Measurements from ENCODE around the gene UBXN6.

Gene UBXN6

DNA sequence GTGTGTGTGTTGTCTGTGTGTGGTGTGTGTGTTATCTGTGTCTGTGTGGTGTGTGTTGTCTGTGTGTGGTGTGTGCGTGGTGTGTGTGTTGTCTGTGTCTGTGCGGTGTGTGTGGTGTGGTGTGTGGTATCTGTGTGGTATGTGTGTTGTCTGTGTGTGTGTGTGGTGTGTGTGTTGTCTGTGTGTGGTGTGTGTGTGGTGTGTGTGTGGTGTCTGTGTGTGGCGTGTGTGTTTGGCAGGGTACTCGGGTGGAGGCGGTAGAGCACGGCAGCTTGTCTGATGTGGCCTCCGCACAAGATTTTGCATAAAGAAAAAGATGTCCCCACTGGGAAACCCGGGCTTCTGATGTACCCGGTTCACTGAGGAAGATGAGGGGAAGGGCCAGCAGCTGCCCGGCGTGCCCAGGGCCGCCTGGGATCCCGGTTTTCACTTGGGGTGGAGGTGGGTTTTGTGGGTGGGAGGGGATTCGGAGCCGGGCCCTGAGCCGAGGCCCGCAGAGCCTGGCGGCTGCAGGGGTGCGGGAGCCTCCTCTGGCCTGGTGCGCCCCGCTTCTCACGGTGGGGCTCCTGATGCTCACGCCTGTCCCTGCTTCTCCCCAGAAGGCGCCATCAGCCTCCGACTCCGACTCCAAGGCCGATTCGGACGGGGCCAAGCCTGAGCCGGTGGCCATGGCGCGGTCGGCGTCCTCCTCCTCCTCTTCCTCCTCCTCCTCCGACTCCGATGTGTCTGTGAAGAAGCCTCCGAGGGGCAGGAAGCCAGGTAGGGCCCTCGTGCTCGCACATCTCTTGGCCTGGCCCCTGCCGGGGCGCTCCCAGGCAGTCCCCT is 35.7 kb upstream of the UBXN6 start:
- no peak for DNase-seq (ENCODE audit: low read depth in 3 of 3)

DNA sequence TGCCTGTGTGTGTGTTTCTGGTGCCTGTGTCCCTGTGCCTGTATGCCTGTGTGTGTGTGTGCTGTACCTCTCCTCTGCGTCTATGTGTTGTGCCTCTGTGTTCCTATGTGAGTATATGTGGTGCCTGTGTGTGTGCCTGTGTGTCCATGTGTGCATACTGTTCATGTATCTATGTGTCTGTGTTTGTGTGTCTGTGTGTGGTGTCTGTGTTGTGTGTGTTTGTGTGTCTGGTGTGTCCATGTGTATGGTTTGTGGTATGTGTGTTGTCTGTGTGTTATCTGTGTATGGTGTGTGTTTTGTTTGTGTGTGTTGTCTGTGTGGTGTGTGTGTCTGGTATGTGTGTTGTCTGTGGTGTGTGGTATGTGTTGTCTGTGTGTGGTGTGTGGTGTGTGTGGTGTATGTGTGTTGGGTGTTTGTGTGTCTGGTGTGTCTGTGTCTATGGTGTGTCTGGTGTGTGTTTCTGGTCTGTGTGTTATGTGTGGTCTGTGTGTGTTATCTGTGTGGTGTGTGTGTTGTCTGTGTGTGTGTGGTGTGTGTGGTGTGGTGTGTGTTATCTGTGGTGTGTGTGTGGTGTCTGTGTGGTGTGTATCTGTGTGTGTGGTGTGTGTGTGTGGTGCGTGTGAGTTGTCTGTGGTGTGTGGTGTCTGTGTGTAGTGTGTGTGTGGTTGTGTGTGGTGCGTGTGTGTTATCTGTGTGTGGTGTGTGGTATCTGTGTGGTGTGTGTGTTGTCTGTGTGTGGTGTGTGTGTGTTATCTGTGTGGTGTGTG is 34.9 kb upstream of the UBXN6 start:
- no peak for DNase-seq (ENCODE audit: low read depth in 3 of 3)

DNA sequence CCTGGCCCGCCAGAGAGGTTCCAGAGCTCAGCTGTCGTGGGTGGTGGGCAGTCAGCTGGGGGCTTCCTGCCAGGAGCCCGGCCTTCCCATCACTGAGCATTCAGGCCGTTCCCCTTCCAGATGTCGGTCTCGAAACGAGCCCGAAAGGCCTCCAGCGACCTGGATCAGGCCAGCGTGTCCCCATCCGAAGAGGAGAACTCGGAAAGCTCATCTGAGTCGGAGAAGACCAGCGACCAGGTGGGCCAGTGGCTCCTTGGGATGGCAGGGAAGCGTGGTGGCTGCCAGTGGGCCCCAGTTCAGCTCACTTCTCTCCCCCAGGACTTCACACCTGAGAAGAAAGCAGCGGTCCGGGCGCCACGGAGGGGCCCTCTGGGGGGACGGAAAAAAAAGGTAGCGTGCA is 33.9 kb upstream of the UBXN6 start:
- no peak for DNase-seq (ENCODE audit: low read depth in 3 of 3)

DNA sequence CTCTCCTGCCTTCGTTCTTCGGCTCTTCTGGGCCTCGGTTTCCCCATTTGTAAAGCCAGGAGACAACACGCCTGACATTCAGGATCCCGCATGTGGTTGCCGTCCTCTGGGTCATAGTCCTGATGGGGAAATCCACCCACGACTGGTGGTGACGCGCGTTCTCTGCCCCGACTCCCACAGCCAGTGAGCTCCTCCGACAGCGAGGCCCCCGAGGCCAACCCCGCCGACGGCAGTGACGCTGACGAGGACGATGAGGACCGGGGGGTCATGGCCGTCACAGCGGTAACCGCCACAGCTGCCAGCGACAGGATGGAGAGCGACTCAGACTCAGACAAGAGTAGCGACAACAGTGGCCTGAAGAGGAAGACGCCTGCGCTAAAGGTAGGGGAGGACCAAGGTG is 30.9 kb upstream of the UBXN6 start:
- no peak for DNase-seq (ENCODE audit: low read depth in 3 of 3)

DNA sequence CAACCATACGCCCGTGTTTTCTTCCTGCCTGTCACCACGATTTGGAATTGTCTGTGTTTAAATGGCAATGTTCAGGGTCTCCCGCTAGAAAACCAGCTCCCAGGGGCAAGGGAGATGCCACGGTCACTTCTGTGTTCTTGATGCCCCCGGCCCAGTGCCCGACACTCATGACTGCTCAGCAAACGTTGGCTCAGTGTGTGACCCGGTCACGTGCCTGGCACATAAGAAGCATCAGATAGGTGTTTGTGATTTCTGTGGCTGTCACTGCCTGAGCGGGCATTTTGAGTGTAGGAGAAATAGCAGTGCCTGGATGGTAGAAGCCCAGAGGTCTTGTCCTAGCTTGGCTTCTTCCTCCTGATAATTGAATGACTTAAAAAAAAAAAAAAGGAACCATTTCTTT is 30.0 kb upstream of the UBXN6 start:
- no peak for DNase-seq (ENCODE audit: low read depth in 3 of 3)

DNA sequence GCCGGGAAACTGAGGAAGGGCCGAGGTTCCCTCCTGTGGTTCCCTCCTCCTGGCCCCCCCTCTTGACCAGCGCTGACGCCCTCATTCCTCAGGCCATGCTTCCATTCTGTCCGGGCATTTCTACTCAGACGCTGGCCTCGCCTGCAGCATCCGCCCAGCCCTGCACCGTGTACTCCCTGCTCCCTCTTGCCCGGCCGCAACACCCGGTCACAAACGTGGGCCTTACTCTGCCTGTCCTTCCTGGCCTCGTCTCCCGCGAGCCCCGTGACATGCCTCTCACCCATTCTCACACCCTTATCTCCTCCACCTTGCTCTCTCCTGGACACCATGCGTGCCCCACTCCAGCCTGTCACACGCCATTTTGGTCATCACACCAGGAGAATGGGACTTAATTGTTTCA is 25.8 kb upstream of the UBXN6 start:
- no peak for DNase-seq (ENCODE audit: low read depth in 3 of 3)

DNA sequence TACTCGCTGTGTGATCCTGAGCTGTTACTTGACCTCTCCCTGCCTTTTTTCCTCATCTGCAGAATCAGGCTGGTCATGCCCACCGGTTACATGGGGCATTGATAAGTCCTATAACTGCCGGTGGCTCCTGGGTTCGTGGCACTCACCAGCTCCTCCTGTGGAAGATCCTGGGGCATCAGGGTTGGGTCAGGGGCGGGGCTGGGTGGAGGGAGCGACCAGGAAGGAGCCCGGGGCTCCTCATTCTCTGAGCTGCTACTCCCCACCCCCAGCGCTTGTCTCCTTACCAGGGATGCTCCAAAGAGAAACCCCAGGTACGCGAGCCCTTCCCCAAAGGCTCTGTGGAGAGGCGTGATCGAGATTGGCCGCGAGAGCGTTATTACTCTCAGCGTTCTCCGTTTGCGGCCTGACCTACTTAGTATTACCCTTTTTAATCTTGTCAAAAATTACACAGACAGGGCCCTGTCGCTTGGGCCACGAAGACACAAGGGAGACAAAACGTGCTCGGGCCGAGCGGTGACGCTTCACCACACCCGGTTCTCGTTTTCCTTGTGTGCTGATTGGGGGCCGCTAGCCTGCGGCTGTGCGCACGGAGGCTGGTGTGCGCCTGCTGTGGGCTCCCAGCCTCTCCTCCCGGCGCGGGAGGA is 25.2 kb upstream of the UBXN6 start:
- DNase-seq (ENCODE audit: low read depth in 3 of 3), result no peak

DNA sequence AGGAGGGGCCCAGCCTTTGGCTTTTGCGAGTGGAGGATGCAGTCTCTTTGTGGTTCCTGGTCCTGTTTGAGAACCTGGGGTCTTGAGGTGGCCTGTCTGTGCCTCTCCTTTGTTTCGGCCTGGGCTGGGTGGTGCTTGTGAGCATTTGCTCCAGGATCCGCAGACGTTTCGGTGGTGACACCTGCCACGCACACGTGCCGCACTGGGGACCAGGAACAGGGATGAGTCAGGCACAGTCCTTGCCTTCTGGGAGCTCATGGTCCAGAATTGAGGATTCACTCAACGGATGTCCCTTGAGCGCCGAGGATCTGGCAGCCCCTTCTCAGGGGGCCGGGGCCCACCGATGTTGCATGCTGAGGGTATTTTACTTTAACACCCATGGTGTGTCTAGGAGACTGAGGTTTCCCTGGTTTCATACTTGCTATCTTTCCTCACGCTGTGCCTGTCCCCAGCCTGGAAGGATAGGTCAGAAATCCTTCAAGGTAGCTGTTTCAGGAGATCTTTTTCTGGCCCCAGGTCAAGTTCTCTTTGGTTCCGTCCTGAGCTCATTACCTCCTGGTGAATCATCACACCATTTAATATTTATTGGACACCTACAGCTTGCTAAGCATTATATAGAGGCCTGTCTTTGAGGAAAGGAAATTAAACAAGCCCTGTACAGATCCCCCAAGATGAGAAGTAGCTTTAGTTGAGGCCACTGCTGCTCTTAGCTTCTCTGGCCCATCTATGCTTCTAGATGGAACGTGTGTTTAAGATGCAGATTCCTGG is 19.6 kb upstream of the UBXN6 start:
- no peak for DNase-seq (ENCODE audit: low read depth in 3 of 3)

DNA sequence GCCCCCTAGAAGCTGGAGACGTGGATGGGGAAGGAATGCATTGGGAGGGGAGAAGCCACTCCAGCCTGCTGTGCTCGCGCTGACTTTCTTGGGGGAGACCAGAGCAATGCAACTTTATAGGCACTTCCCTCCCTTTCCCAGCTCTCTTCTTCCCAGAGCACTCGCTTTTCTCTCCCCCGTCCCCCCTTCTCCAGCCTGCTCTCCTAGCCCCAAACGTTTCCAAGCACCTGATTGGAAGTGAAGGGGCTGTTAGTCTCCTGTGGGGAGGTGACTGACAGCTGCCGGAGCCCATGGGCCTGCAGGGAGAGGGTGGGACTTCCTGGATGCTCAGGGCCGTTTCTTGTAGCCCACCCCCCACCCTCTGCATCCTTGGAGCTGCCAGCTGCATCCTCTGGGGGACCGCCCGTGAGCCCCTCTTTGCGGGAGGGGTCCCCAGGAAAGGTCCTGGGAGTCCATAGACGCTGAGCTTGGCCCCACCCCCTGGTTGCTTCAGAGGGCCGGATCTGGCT is 17.0 kb upstream of the UBXN6 start:
- DNase-seq (ENCODE audit: low read depth in 3 of 3), result no peak

DNA sequence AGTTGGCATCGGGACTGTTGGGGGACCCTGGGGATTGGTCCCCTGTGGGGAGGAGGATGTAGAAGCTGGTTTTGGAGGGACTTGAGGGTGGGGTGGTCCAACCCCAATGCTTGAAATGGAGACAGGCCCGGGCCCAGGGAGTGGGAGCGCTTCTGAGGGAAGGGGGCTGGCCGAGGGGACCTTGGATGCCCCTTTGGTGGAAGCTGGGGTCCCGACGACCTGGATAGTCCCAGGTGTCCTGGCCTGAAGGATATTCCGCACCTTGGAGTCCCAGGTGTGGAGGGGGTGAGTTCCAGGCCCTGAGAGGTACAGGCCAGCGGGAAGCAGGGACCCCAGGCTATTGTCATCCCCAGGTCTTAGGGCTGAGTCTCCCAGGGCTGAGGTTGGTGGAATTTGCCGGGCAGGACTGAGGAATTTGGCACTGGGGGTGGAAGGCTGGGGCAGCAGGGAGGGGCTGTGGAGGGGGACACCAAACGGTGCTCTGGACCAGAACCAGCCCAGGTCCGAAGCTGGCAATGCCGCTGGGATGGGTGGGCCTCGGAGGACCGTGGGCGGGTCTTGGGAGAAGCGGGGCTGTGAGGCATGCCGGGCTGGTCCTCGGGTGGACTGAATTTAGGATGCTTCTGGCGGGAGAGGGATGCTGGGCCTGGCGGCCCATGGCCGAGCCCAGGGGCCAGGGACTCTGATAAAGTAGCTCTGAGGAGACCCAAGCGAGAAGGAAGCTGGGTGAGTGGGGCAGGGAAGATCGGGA is 16.3 kb upstream of the UBXN6 start:
- no peak for DNase-seq (ENCODE audit: low read depth in 3 of 3)

DNA sequence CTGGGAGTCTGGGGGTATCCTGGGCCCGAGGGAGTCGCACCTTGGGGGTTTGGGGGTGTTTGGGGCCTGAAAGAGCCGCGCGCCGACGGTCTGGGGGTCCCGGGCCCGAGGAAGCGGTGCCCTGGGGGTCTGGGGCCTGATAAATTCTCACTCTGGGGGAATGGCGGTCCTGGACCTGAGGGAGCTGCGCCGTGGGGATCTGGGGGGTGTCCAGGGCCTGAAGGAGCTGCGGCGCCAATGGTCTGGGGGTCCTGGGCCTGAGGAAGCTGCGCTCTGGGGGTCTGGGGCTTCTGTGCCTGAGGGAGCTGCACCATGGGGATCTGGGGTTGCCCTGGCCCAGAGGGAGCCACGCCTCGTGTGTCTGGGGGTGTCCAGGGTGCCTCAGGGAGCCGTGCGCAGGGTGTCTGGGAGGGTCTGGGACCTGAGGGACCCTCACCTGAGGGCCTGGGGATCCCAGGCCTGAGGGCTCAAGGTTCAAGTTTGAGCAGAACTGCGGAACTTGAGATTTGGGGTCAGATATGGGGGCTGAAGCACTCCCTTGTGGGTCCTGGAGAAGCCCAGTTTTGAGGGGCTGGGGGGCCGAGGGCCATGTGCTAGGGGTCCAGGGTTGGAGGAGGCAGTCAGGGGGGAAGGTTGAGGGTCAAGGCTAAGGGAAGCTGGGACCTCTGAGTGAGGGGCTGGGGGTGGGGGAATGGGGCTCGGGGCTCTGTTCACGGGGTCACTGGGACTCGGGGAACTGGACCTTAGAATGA is 15.6 kb upstream of the UBXN6 start:
- DNase-seq (ENCODE audit: low read depth in 3 of 3), result no peak

DNA sequence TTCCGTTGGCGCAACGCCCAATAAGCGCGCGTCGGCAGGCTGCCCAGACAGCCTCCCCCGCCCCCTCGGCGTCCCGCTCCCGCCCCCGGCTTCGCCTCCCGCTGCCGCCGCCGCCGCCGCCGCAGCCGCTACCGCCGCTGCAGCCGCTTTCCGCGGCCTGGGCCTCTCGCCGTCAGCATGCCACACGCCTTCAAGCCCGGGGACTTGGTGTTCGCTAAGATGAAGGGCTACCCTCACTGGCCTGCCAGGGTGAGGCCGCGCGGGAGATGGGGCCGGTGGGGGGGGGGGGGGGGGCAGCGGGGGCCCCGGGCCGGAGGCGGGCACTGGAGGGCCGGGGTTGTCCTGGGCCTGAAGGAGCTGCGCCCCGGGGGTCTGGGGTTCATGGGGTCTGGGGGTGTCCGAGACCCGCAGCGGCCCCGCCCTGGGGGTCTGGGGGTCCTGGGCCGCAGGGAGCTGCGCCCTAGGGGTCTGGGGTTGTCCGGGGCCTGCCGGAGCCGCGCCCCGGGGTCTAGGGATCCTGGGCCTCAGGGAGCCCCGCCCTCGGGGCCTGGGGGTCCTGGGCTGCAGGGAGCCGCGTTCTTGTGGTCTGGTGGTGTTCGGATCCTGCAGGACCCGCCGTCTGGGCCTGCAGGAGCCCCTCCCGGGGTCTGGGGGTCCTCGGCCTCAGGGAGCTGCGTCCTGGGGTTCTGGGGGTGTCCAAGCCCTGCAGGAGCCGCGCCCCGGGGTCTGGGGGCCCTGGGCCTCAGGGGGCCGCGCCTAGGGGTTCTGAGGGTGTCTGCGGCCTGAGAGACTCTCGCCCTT is 14.8 kb upstream of the UBXN6 start, which contains the start of gene HDGFL2:
Gene HDGFL2 (plus strand): TSS at position 124 of the 801 bp plus-strand sequence. CDS start 54 bp downstream, at position 178.
- no peak for DNase-seq (ENCODE audit: low read depth in 3 of 3)

DNA sequence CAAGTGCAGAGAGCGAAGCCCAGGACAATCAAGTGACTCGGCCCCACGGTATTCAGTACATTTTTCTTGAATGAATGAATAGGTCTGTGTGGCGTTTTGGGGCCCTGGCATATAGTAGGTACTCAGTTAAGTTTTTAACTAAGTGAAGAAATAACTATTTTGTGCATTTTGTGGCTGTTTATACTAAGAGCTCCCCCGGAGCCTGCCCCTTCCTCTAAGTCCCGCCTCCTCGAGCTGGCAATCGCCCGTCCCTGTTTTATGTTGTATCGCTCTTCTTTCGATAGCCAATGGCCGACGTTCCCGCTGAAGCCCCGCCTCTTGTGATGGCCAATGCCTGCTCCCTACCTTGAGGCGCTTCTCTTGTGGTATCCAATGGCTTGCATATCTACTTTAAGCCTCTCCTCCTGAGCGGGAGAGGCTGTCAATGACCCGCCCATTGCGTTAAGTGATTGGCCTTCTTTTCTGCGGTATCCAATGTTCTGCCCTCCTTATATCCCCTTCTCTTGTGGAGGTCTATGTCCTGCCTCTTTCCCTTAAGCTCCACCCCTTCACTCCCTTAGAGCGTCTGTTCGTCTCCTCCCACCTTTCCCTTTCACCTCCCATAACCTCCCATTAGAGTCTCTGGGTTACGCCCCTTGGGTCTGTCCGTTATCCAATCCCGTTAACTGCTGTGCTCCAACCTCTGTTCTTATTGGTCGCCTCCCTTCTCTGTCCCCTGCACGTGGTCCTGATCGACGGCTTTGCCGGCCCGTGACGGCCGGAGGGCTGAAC is 14.0 kb upstream of the UBXN6 start:
- peak; percentile 93 to 97 (median 96) for DNase-seq (ENCODE audit: low read depth in 3 of 3)

DNA sequence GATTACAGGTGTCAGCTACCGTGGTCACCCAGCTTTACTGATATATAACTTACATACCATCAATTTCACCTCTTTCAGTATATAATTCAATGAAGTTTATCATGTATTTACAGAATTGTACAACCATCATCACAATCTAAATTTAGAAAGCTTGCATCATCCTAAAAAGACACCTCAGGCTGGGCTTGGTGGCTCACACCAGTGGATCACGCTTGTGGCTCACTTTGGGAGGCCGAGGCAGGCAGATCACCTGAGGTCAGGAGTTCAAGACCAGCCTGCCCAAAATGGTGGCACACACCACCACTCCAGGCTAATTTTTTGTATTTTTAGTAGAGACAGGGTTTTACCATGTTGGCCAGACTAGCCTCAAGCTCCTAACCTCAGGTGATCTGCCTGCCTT is 10.2 kb upstream of the UBXN6 start:
- no peak for DNase-seq (ENCODE audit: low read depth in 3 of 3)

DNA sequence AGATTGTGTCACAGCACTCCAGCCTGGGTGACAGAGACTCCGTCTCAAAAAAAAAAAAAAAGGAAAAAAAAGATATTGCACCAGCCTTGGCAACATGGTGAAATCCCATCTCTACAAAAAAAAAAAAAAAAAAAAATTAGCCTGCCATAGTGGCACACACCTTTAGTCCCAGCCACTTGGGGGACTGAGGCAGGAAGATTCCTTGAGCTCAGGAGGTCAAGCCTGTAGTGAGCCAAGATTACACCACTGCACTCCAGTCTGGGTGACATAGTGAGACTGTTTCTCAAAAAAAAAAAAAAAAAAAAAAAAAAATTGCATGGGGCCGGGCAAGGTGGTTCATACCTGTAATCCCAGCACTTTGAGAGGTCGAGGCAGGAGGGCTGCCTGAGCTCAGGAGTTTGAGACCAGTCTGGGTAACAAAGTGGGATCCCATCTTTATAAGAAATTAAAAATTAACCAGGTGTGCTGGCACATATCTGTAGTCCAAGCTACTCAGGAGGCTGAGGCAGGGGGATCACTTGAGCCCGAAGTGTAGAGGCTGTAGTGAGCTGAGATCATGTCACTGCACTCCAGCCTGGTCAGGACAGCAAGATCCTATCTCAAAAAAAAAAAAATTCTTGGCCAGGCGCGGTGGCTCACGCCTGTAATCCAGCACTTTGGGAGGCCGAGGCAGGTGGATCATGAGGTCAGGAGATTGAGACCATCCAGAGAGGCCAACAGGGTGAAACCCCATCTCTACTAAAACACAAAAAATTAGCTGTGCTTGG is 7.4 kb upstream of the UBXN6 start:
- no peak for DNase-seq (ENCODE audit: low read depth in 3 of 3)

DNA sequence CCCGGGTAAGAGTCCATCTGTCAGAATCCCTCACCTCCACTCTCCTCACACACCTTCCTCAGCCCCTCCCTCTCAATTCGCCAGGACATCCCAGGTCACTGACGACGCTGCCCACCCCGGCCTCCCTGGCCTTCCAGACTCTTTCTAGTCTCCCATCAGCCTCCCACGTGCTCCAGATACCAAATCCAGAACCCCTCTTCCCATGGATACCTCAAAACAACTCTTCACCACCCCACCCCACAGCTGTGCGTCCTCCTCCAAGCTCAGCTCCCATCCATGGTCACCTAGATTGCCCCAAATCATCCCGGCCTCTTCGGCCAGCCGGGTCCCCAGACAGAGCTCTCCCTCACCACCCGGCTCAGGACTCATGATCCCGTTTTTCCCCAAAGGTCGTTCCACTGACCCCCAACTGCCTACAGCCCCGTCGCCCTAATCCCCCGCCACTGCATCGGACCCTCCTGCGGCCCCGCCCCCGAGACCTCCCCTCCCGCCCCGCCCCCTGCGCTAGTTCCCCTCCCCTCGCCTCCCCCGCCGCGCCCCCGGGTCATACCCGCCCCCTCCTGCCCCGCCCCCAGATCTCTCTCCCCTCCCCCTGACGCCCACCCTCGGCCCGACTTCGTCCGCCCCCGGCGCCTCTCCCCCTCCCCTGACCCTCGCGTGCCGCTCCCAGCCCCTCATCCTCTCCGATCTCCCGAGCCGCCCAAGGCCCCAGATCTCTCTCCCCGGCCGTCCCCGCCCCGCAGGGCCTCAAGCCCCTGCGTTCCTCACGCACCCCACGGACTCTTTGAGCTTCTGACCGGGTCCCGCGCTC is 546 bp downstream of the UBXN6 start:
- DNase-seq (ENCODE audit: low read depth in 3 of 3), result peak in 1 of 3 donors; percentile 48

DNA sequence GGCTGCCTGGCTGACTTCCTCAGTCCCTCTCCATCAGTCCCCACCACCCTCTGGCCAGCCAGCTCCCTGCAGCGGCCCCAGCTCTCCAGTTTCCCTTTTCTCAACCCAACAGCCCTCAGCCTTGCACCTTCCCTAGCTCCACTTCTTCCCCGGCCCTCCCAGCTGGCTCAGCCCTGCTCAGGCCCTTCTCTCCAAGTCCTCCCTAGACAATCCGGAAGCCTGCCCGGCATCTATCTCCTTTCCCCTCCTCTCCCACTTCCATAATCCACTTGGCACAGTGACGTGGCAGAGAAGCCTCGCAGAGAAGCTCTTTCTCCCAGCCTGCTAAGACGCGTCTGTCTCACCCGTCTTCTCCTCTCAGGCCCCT is 1.1 kb downstream of the UBXN6 start:
- no peak for DNase-seq (ENCODE audit: low read depth in 3 of 3)
